A673 (cell line): ENCODE data around the gene MYO7A.

Source experiments
- EZH2 ChIP-seq: fragments of 200-600 bp; sonication (generic); IDR thresholded peaks from 2 replicates; pipeline ENCODE4 v1.6.1; 2017; ENCODE audit warnings: borderline replicate concordance, low read depth, mild to moderate bottlenecking, mixed read lengths, antibody characterized with exemption, low read length; ENCODE audit not compliant: poor library complexity, severe bottlenecking
- TF ChIP-seq, protein P1 (sequence below): fragments of 300-800, 200-600 bp; sonication (generic); conservative IDR thresholded peaks from 2 replicates; pipeline ENCODE4 v1.5.1; 2017; ENCODE audit warnings: low read depth, mild to moderate bottlenecking, antibody characterized with exemption, low read length, moderate library complexity, mixed read lengths

GRCh38 chr11:77144196-77144856 lies 16.3 kb downstream of the MYO7A start:
- TF ChIP-seq, protein P1, sequence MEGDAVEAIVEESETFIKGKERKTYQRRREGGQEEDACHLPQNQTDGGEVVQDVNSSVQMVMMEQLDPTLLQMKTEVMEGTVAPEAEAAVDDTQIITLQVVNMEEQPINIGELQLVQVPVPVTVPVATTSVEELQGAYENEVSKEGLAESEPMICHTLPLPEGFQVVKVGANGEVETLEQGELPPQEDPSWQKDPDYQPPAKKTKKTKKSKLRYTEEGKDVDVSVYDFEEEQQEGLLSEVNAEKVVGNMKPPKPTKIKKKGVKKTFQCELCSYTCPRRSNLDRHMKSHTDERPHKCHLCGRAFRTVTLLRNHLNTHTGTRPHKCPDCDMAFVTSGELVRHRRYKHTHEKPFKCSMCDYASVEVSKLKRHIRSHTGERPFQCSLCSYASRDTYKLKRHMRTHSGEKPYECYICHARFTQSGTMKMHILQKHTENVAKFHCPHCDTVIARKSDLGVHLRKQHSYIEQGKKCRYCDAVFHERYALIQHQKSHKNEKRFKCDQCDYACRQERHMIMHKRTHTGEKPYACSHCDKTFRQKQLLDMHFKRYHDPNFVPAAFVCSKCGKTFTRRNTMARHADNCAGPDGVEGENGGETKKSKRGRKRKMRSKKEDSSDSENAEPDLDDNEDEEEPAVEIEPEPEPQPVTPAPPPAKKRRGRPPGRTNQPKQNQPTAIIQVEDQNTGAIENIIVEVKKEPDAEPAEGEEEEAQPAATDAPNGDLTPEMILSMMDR: no peak
- no peak for TF ChIP-seq EZH2
